Amniotic stem cell (primary cell): ENCODE measurements around the gene UGT1A4.

Experiments
- DNase-seq: peaks from one replicate; lab custom pipeline; 2025; lab: John Stamatoyannopoulos, UW

The UGT1A4 gene

GRCh38 chr2:233718552-233718951, at the start of gene UGT1A4:
UGT1A4 (plus strand) TSS chr2:233718736; CDS start chr2:233718821, 85 bp downstream.
- DNase-seq = no peak

DNA sequence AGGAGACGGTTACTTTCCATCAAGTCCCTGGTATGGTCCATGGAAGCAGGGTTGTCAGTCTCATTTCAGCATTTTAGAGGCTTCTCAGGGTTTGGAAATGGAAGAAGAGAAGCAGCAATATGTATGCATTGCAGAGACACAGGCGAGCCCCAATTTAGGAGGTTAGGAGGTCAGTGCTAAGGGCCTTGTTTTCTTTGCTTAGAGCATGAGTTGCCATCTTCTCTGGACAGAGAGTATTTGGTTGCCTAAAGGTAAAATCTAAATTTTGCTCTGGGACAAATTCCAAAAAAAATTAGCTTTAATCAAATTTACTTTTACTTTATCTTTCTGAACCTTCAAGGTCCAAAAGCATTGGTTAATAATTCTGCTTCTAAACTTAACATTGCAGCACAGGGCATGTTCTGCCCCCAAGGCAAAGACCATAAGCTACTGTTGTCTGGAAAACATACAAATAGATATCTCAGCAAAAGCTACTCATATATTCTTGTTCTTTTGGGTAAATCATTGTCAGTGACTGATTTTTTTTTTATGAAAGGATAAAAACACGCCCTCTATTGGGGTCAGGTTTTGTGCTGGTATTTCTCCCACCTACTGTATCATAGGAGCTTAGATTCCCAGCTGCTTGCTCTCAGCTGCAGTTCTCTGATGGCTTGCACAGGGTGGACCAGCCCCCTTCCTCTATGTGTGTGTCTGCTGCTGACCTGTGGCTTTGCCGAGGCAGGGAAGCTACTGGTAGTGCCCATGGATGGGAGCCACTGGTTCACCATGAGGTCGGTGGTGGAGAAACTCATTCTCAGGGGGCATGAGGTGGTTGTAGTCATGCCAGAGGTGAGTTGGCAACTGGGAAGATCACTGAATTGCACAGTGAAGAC, 47.0 kb upstream of the UGT1A4 start, which contains the start of gene UGT1A9:
TSS of gene UGT1A9 (plus strand) at position 609 of the 872 bp plus-strand sequence. CDS start at position 646, 37 bp downstream.
- DNase-seq = no peak

GRCh38 chr2:233672886-233673285, 45.6 kb upstream of the UGT1A4 start:
- no peak for DNase-seq

DNA sequence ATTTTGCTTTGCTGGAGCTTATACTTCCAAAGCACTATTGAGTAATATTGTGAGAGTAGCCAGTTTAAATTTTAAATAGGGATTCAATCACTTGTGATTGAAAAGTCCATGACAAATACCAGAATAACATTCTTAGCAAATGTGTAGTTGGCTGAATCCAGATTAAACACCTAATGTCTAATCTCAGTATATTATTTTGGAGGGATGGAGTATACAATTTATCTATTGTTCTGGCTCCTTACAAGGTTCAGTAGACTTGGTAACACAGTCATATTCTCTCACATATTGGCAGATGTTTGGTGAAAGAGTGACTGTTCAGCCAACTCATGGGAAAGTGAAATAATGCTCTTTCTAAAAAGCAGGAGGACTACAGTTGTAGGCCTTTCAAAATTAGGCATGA, 44.6 kb upstream of the UGT1A4 start:
- DNase-seq = no peak

DNA sequence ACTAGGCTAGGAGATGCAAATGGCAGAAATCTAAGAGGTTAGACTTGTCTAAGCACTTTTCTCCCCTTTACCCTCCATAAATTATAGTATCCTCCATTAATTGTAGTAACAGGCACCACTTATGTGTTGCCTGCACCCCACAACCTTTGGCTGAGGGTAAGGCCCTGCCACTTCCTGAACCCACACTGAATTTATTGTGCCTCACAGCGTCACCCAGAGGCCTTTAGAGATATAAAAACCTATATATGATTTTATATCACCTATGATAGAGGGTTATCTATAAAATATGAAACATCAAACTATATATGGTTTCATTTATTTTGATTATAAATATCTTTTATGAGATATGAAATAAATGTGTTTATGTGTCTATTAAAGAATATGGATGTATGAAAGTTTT, 44.2 kb upstream of the UGT1A4 start:
- no peak for DNase-seq

- DNase-seq = no peak
Observed at GRCh38 chr2:233674995-233675394, 43.5 kb upstream of the UGT1A4 start.

- DNase-seq = no peak
Observed at GRCh38 chr2:233676046-233676445, 42.5 kb upstream of the UGT1A4 start.

DNA sequence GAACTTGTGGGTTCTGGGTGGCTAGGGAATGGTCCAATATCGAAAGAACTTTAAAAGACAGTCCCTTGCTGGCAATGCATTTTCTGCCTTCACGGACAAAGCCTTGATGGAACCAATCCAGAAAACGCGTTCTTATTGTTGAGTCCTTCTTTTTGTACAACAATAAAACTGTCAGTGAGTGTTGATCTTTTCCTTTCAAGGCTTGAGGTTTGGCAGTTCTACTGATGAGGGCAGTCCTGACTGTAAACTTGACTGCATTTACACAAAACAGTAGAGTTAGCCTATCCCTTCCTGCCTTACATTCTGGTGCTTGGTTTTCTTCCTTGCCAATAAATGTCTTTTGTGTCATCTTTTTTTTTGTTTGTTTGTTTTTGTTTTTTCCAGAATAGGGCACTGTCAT, 39.3 kb upstream of the UGT1A4 start:
- DNase-seq = no peak

DNA sequence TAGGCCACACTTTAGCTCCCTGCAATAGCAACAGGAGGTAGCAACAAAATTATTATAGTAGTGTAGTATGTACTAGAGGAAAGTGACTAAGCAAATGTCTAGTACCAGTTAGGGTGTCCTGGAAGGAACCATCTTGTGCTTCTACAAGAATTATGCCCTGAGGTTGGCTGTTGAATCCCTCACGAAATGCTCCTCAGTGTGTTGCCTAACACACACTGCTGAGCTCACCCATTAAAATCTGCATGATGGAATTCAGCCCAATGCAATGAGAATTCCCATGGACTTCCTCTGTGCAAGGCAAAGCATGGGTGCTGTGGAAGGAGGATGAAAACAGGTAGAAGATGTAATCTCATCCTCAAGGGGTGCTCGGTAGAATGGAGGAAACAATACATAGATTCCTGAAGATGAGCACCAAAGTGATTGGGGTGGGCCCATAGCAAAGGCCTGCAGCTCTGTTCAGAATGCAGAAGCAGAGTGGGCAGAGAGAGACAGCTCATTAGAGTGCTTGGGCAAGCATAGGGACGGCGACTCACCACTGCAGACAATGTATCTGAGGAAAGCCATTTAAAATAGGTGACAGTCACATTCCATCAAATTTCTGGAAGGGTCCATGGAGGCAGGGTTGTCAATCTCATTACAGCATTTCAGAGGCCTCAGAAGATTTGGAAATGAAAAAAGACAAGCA, 38.0 kb upstream of the UGT1A4 start:
- no peak for DNase-seq

DNA sequence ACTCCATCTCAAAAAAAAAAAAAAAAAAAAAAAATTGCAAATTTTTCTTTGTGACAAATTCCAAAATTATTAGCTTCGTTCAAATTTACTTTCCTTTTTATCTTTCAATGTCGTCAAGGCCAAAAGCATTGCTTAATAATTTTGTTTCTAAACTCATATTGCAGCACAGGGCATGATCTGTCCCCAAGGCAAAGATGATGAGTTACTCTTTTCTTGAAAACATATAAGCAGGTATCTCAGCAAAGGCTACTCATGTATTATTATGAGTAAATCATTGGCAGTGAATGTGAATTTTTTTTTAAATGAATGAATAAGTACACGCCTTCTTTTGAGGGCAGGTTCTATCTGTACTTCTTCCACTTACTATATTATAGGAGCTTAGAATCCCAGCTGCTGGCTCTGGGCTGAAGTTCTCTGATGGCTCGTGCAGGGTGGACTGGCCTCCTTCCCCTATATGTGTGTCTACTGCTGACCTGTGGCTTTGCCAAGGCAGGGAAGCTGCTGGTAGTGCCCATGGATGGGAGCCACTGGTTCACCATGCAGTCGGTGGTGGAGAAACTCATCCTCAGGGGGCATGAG, 36.9 kb upstream of the UGT1A4 start, which contains the start of gene UGT1A7:
TSS of gene UGT1A7 (plus strand) at position 381 of the 579 bp plus-strand sequence. CDS start at position 418, 37 bp downstream.
- DNase-seq = no peak

DNA sequence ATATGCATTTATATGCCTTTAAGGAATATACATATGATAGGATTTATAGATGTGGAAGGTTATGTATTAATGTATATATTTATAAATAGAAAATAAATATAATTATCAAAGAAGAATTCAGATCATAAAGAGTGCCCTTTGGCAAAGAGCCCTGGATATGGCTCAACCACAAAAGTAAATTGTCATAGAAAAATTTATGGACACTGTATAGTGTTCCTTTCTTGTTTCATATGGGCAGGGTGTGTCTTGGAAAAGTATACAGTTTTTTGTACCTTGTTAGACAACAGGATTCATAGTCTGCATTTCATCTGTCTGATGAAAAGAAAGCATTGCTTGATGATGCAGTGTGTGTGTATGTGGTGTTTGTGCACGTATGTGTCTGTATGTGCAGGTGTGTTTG, 33.9 kb upstream of the UGT1A4 start:
- DNase-seq = no peak

DNA sequence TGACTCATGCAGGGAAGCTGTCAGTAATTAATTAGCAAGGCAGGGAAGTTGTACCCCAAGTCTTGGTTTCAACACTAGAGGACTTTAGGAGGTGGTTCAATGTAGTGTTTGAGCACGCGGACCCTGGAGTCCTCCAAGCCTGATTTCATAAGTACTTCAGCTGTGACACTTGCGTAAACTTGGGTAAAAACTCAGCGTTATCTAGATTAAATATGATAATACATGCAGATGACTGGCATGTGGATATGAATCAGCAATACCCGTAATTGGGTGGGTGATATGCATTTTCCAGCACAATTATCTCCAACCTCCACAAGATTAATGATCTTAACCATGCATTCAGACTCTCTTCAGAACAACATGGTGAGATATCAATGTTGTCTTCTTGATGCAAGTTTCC, 31.6 kb upstream of the UGT1A4 start:
- no peak for DNase-seq

DNA sequence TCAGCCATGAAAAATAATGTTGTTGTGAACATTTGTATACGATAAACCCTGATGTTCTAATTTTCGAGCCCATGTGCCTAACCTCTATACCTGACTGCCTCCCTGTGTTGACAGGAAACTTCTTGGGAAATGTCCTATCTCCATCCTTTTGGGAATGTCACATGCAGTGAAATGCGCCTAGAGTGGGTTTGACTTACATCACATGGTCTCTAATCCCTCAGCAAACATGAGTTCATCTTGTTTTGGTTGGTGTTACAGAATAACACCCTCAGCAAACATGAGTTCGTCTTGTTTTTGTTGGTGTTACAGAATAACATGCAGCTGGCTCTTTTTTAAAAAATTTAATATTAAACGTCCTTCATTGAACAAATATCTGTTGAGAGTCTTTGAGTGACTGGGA, 30.2 kb upstream of the UGT1A4 start:
- DNase-seq = no peak

DNA sequence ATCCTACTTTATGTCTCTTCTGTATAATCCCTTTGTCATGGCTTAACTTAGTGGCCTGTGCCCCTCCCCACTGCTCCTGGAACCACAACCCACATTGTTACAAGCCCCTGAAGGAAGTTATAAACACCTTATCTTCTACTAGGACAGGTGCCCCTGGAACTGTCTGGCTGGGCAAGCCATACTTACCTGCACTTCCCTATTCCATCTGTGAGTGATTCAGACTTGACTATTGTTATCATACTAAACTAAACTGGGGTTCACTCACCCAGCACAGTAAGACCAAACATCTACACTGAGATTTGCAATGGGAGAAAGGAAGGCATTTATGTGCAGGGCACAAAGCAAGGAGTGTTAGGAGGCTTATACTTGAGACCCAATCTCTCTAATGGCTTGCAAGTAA, 29.5 kb upstream of the UGT1A4 start:
- no peak for DNase-seq

GRCh38 chr2:233689501-233689900, 29.0 kb upstream of the UGT1A4 start:
- no peak for DNase-seq

- no peak for DNase-seq
Observed at GRCh38 chr2:233690444-233690843, 28.1 kb upstream of the UGT1A4 start.

GRCh38 chr2:233691443-233692433, 26.8 kb upstream of the UGT1A4 start:
- no peak for DNase-seq

GRCh38 chr2:233692648-233693047, 25.9 kb upstream of the UGT1A4 start, which contains the start of gene UGT1A6:
UGT1A6 (plus strand) TSS chr2:233692890; CDS start chr2:233693005, 115 bp downstream.
- no peak for DNase-seq

DNA sequence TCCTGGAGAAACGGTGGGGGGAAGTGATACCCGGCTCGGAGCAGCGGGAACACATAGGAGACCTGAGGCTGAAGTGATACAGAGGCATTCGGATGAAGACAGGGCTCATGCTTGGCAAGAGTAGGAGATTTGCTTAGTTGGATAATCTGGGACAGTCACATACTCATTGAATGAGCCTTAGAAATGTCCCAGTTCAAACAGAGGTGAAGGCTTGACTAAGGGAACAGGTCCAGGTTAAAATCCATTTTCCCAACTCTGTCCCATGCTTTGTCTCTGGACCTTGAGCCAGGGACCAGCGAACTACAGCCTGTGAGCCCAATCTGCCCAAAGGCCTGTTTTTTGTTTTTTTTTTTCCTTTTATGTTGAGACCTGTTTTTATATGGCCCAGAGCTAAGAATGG, 24.6 kb upstream of the UGT1A4 start:
- DNase-seq = no peak

- DNase-seq = no peak
Observed at GRCh38 chr2:233698740-233699139, 19.8 kb upstream of the UGT1A4 start.

GRCh38 chr2:233699424-233700027, 19.0 kb upstream of the UGT1A4 start:
- no peak for DNase-seq
